GM18507 (cell line): ENCODE results near the gene RPP25L.

Source experiments
- DNase-seq: peaks from one replicate; pipeline ENCODE4 v3.0.0; 2011; ENCODE audit warnings: low read depth; ENCODE audit not compliant: insufficient read length; ENCODE audit errors: extremely low spot score
- FAIRE-seq: peaks from 2 replicates; lab custom pipeline; 2011; peaks lifted over from hg19 to GRCh38; lab: Jason Lieb, UNC

The RPP25L gene, protein sequence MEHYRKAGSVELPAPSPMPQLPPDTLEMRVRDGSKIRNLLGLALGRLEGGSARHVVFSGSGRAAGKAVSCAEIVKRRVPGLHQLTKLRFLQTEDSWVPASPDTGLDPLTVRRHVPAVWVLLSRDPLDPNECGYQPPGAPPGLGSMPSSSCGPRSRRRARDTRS

DNA sequence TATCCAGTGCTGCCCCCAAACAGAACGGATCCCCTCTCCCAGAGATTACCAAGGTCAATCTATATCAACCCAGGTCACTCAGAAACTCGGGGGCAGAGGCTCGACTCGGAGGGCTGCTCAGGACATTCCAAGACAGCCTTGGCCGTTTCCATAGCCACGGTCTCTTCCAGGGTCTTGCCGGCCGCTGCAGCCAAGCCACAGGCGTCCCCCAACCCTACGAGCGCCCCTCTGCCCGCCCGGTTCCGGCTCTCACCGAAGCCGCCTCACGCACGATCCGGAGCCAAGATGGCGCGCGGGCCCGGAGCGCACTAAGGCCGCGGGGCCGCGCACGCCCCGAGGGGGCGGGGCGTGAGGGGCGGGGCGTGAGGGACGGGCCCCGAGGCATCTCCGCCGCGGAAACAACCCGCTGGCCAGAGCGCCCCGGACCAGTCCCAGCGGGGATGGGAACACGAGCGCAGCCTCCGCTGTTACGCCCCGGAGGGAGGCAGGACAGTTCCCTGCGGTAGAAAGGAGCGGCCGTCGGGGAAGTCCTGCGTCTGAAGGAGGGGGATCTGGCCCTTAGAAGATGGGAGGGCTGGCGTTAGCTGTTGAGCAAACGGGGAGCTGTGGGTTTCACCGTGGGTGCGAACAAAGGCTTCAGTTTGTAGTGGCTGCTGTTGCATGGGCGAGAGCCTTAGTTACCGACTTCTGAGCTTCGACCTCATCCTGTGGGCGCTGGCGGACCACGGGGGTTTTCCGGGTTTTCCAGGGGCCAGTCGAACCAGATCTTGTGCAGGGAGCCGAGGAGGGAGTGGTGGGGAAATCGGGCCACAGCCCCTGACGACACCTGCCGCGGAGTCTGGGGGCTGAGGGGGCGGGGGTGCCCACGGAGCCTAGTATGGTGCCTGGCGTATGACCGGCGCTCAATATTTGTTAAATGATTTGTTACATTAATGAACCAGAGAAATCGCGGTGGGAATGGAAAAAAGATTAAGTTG, at the start of gene RPP25L:
Gene RPP25L, minus strand, starts transcription at position 287 of the 977 bp plus-strand sequence. CDS start 801 bp downstream, outside the sequence.
- peak; percentile 82 for FAIRE-seq
- DNase-seq: peak; percentile 91

DNA sequence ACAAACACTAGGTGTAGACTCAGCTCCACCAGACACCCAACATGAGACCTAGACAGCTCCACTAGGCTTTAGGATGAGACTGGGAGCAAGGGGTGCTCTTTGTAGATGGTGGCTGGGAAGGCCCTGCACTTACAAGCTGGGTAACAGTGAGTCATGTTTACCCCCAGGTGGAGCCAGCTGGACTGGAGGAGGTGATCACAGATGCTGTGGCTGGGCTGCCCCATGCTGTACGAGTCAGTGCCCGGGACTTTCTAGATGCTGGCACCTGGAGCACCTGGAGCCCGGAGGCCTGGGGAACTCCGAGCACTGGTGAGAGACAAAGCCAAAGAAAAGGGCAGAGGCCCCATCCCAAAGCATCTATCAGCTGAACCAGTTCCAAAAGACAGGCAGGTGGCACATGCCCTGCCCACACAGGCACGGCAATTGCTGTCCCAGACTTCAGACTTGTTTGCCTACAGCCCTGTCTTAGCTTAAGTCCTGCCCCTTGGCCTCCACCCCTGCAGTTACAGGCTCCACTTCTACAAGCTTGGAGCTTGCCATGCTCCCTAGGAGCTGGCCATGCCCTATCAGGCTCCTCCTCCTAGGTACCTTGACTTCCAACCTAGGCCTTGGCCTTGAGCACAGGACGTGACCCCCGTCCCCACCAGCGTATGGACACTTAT, 47.8 kb upstream of the RPP25L start:
- FAIRE-seq (no peak), DNase-seq (no peak)

DNA sequence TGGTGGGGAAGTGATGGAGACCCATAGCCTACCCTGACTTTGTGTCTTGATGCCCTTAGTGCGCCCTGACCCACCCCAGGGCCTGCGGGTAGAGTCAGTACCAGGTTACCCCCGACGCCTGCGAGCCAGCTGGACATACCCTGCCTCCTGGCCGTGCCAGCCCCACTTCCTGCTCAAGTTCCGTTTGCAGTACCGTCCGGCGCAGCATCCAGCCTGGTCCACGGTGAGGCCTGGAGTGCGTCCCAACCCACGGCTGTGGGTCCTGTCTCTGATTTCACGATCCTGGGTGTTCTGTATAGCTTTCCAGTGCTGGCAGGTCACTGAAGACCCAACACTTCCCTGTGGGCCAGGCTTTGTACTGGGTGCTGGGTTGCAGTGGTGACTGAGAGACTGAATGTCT, 46.6 kb upstream of the RPP25L start:
- DNase-seq: no peak
- no peak for FAIRE-seq

DNA sequence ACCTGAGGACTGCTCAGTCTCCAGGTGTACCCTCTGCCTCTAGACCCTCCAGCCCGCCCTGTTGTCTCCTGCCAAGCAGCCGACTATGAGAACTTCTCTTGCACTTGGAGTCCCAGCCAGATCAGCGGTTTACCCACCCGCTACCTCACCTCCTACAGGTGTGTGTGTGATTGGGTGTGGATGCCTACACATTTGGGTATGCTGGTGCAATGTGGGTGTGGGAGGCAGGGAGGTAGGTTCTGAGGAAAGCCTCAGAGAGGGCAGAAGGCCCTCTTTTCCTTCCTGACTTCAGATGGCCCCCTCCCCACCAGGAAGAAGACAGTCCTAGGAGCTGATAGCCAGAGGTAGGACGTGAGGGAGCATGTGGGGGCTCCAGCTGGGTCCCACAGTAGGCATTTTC, 45.1 kb upstream of the RPP25L start:
- DNase-seq (no peak), FAIRE-seq (no peak)

DNA sequence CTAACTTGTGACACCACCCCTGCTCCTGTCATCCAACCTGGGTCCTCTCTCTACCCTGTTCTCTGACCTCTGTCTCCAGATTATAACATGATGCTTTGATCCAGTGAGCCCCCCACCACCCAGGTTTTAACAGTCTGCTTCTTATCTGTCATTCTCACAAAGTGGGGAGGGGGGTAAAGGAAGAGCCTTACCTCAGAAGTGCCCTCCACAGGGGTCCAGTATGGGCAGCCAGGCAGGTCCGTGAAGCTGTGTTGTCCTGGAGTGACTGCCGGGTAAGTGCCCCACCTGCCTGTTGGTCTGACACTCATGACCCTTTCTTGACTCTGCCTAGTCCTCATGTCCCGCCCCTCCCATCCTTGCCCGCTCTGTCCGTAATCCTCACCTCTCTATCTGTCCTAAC, 43.5 kb upstream of the RPP25L start:
- no peak for FAIRE-seq
- DNase-seq: no peak

DNA sequence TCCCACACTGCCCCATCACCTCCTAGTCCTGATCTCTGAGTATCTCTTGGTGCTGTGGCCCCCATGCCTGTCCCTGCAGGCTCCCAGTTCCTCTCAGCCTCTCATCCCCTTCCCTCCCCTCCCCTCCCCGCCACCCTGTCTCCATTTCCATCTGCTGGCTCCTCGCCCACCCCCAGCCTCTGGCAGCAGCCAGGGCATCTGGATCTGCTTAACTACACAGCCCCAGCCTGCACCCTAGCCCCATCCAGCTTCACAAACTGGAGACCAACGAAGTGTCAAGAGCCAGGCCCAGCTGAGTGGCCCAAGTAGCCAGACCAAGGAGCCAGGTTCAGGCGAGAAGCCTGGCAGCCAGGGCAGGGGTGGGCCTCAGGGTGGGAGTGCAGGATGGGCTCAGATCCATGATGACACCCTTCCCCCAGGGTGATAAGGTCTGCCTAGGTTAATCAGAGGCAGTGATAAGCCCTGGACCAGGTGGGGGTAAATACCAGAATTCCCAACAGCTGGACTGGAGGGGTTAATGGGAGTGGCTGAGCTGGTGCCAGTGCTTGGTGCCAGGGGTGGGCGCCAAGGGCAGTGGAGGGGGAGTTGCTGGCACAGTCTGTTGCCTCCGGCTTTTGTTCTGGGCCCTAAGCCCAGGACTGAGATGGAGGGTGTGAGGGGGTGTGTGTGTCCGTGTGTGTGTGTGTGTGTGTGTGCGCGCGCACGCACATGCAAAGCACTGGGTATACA, 42.6 kb upstream of the RPP25L start:
- no peak for FAIRE-seq
- no peak for DNase-seq

DNA sequence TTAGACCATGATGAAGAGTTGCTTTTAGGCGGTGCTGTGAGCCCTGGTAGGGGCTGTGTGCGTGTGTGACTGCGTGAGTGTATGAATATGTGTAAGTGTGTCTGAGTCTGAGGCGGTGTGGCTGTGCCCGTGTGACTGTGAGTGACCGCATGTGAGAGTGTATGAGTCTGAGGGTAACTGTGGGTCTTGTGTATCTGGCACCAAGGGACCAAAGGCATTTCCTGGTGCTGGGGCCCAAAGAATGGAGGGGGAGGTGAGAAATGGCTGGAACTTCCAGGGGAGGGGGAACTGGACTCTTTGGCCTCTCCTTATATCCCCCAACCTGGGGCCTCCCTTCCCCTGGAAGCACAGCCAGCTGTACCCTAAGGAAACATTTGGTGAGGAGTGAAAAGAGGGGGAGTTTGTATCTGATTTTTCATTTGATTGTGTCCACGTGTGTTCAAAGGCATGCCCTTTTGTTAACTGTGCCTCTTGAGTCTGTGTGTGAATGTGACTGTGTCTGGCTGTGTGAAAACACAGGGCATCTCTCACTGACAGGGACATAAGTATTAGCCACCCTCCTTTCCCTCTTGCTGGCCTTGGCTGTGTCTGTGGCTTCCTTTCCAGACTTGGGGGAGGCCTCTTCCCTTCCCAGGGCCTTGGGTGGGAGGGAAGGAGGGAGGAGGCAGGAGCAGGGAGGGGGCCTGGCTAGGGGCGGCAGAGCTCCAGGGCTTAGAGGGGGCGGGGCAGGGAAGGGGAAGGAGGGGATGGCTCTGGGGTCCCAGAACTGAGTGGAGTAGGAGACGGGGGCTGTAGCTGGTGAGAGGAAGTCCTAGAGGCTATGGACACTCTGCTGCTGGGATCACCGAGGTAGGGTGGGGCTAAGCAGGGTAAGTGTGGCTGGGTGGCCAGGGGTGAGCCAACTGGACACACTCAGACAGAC, 41.5 kb upstream of the RPP25L start:
- DNase-seq (no peak), FAIRE-seq (no peak)

DNA sequence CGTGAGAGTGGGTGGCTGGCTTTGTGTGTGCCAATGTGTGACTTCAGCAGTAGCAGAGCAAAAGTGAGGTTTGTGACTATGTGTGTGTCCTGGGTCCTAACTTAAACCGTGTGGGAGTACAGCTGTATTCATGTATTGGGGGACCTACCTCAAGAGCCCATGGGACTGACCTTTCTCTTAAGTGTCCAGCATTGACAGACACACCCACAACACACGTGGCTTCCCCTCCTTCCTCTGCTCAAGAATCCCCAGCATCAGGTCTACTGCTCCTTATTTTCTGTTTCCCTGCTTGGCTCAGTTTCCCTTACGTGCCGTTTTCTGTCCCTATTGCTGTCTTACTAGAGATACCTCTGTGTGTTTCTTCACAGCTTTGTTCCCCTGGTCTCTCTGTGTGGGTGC, 40.7 kb upstream of the RPP25L start:
- DNase-seq (no peak), FAIRE-seq (no peak)

DNA sequence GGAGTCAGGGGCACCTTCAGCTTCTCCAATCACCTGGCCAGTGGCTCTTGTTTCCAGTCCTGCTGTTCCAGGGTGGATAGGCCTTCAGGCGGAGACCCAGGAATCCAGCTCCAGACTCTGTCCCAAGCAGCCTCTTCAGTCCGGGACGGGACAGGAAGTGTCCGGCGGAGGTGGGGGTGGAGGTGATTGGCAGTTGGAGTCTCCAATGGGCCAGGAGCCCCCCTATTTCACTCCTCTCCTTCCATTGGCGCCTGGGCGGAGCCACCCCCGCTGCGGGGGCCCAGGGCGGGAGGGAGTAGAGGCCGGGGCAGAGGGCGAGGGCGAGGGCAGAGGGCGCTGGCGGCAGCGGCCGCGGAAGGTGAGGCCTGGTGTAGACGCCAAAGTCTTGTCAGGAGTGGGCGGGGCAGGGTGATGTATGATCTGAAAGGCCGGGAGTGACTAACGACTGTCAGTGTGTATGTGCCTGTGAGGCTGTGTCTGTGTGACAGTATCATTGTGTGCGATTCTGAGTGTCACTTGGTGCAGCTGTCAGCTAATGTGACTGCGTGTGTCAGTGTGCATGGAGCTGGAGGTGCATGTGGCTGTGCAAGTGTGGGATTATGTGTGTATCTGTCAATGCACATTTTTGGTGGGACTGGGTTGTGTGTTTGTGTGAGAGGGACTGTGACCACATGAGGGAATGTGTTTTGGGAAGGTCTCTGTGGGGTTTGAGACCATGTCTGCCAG, 40.1 kb upstream of the RPP25L start, which contains the start of gene IL11RA:
Gene IL11RA, plus strand, starts transcription at position 310 of the 726 bp plus-strand sequence. CDS start 3,033 bp downstream, outside the sequence.
- no peak for DNase-seq
- FAIRE-seq: no peak

DNA sequence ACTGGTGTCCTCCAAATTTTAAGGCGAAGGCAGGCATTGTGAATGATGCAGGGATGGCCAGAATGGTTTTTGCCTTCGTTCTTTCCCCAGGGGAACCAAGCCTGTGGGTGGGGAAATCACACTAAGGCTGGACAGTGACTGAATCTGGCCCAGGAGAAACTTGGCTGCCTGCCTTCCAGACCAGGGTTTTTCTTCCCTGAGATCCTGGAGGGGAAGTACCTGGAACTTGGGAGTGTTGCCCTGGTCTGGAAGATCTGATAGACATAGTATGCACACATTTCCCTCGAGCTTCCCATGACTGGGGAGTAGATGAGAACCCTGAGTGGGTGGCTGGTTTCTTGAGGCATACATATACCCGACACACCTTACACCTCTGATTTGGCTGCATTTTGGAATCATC, 39.4 kb upstream of the RPP25L start:
- DNase-seq (no peak), FAIRE-seq (no peak)

DNA sequence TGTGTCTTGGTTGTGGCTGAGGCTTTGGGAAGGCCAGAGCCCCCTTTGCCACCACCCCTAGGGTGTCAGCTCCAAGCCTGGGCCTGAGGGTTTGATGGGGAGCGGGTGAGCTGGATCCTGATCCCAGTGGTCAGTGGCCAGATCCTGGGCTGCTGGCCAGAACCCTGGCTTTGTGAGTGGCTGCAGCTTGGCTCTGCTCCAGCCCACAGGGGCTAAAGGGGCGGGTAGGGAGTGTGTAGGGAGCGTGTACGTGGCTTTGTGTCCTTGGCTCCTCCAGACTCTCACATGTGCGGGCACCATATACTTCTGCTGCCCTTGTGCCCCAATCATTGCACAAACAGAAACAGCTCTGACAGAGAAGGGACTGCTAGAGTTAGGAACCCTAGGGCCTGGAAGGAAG, 38.9 kb upstream of the RPP25L start:
- FAIRE-seq: no peak
- no peak for DNase-seq

DNA sequence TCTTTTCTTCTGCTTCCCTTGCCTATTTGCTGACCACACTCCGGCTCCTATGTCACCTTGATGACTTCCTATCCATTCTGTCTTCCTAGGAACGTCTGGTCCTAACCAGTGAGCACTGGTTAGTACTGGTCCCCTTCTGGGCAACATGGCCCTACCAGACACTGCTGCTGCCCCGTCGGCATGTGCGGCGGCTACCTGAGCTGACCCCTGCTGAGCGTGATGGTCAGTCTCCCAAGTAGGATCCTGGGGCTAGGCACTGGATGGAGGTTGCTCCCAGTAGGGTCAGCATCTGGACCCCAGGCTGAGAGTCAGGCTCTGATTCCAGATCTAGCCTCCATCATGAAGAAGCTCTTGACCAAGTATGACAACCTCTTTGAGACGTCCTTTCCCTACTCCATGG, 36.8 kb upstream of the RPP25L start:
- DNase-seq (no peak), FAIRE-seq (no peak)

DNA sequence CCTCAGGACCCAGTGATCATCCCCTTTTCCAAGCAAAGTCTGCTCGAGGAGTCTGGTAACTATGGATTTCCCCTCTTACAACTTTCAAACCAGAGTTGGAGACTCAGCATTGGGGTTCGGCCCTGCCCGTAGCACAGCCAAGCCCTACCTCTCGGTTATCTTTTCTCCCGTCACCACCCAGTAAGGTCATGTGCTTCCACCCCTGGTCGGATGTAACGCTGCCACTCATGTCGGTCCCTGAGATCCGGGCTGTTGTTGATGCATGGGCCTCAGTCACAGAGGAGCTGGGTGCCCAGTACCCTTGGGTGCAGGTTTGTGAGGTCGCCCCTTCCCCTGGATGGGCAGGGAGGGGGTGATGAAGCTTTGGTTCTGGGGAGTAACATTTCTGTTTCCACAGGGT, 35.8 kb upstream of the RPP25L start:
- FAIRE-seq (no peak), DNase-seq (no peak)

DNA sequence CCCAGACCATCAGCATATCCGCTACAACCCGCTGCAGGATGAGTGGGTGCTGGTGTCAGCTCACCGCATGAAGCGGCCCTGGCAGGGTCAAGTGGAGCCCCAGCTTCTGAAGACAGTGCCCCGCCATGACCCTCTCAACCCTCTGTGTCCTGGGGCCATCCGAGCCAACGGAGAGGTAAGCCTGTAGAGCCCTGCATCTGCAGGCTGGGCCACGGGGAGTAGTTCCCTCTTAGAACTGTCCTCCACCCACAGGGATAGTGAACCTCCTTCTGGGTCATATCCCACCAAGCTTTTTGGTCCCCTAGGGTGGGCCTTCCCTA, 35.1 kb upstream of the RPP25L start:
- no peak for FAIRE-seq
- no peak for DNase-seq

DNA sequence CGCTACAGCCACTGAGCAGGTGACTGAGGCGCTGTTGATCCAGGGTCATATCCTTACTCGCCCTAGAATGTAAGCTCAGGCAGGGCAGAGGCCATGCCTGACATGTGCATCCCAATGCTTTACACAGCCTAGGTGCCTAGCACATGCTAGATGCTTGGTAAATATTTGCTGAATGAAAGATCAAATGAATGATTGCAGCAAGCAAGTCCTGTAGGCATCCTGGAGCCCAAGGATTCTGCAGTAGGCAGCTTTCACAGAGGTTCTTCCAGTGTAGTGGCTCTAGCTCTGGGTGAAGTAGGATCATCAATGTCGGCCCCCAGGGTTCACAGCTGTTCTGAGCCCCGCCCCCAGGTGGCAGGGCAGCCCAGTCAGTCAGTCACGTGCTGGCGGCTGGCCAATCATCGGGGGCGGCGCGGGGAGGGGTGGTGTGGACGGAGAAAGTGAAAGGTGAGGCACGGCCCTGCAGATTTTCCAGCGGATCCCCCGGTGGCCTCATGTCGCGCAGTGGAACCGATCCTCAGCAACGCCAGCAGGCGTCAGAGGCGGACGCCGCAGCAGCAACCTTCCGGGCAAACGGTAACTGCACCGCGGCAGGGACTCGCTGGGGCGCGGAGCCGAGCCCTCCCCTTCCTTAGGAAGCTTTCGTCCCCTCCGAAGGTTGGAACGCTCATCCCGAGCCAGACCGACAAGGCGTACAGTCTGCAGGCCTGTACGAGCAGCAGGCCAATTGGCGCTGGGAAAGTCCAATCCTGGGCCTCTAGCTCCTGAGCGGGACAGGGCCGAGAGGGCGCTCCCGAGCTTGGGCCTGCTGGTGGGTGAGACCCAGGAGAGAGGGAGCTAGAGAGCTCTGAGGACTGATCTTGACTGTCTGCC, 34.5 kb upstream of the RPP25L start, which contains the start of gene GALT:
Gene GALT, plus strand, starts transcription at position 465 of the 873 bp plus-strand sequence. Its CDS starts 30 bp downstream, at position 495.
- FAIRE-seq: peak; percentile 97
- DNase-seq: peak; percentile 94

DNA sequence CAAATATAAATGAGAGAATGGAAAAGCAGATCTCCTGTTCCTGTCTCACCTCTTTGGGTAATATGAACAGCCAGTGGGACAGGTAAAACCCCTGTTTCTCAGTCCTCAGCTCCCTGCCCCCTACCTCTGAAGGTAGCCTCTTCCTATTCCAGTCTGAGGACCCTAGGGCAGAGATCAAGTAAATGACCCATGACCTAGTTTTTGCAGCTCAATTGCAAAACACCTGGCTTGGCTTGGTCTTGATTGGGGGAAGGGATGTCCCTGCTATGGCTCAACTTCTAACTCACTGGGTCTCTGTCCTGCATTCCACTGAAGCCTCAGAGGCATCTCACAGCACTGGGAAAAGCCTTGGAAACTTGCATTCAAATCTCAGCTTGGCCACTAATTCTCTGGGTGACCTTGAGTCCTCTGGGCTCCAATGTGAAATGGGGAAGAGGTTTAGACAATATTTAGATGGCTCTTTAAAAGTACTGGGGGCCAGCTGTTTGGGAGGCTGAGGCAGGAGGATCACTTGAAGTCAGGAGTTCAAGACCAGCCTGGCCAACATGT, 32.9 kb upstream of the RPP25L start:
- DNase-seq: no peak
- no peak for FAIRE-seq

DNA sequence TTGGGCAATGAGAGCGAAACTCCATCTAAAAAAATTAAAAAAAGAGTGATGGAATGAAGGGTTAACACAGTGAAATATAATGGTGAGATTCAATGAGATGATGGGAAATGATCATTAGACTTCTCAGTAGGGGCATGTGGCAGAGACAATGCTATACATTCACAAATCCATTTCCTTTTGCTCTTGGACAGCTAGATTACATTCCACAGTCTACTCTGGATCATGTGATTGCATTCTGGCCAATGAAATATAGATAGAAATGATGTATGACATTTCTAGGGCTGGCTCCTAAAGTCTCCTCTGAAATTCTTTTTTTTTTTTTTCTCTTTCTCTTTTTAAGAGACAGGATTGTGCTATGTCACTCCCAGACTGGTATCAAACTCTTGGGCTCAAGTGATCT, 30.8 kb upstream of the RPP25L start:
- no peak for DNase-seq
- no peak for FAIRE-seq
